GM21737 (cell line): ENCODE data around the gene GDNF.
A peak's percentile ranks its signal among the peaks of the same experiment; 100 is the strongest.
"Not testable (repeated sequence)": the region's sequence is repeated elsewhere in the genome, so short reads cannot be mapped to it uniquely, and the experiment has no call there.

Source experiments
- ATAC-seq: cut with Tn5 transposase; IDR thresholded peaks from one replicate; pipeline ENCODE4 v1.9.1; 2021; ENCODE audit warnings: mild to moderate bottlenecking, moderate library complexity; ENCODE audit not compliant: unreplicated experiment

The GDNF gene, protein sequence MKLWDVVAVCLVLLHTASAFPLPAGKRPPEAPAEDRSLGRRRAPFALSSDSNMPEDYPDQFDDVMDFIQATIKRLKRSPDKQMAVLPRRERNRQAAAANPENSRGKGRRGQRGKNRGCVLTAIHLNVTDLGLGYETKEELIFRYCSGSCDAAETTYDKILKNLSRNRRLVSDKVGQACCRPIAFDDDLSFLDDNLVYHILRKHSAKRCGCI

DNA sequence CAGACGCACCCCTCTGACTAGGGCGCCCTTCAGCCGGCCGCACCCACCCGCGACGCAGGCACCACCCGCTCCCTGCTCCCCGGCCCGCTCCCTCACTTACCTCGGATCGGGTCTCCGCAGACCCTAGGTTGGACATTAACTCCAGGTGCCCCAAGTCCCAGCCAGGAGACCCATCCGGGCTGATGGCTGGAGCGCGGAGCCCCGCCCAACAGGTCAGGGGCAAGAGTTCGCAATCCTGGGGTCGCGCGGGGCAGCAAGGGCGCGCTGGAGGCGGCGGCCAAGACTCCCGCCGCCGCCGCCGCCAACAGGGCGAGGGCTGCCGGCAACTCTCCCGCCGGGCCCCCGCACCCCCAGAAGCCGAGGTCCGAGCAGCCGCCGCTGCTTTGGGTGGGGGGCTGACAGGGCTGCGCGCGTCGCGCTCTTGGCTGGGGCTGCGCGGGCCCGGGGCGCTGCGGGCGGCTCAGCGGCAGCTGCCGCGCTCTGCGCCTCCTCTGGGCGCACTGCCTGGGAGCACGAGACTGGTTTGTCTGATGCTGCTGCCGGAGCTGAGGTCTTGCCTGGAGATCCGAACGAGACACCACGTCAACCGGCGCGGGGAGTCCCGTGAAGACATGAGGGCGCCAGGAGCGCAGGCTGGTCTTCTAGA lies at the start of gene GDNF:
Gene GDNF (minus strand): TSS at position 635 of the 646 bp plus-strand sequence. CDS start 5,245 bp downstream, outside the sequence.
- no peak for ATAC-seq

DNA sequence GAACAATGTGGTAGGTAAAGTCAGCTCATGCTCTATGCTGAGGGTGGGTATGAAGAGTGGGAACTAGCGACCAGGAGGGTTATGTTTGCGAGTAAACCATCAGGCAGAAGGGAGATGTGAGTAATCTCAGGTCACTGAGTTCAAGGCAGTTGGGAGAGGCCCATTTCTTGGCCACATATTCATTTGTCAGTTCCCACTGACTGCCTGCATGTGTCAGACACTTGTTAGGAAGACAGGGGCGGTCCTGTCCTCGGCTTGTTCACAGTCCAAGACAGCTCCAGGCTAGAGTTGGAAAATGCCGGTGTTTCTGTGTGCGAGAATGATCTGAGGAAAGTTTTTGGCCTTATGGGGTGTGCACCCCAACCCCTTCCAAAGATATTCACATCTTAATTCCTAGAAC lies 48.6 kb upstream of the GDNF start:
- no peak for ATAC-seq

DNA sequence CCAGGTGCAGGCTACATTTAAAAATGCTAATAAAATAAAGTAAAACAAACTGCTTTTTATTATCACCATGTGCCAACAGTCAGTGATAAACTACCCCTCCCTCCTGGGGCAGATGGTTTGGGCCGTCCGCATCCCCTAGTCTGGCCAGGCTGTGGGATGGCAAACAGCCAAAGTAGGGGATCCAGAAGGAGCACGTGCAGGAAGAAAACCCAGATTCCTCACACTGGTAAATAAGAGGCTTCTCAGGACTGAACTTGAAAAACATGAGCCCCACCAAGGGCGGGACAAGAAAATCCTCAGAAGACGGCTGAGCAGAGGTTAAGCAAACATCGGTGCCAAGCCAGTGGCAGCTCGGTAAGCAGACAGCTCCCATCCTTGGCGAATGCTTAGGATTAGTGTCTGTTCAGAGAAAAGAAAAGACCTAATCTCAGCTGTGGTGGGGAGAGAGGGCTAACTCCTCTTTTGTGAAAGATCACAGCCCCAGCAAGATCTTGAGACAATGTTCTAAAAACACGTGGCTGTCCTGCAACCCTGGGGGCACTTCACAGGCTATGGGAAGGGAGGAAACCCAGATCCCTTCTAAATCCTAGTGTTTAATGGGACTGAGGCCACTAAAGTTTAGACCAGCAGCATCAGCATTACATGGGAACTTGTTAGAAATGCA lies 46.5 kb upstream of the GDNF start:
- ATAC-seq, result no peak

DNA sequence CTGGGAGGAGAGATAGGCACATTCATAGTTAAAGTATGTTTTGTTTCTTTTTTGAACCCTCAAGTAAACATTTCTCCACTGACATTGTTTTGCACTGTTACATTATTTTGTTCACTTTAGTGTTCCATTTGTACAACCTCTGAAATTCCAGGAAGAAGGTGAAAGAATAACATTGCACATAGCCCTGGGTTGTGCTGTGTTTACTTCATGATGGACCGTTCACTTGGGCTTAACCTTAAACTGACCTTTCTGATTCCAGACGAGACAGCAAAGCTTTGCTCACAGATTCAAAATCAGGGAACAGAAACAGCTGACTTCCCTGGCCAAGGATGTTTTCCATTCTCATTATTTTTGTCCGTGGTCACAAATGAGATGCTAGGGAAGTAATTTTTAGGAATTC lies 42.8 kb upstream of the GDNF start:
- ATAC-seq, result no peak

DNA sequence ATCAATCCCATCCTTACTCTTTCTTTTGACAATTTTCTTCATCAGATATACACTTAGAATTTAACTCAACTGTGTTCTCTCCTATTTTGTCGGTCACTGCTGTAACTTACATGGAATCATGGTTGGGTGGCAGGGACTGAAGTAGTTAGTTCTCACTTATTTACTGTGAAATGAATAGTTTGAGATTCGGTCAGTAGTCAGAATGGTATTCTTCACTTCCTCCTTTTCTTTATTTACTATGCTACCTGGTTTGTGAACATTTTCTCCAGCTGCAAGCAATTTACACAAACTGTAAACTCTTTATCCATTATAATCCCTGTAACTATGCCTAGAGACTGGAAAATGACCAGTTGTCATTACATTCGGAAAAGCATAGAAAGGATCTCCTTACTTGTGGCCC lies 41.5 kb upstream of the GDNF start:
- ATAC-seq, result no peak

DNA sequence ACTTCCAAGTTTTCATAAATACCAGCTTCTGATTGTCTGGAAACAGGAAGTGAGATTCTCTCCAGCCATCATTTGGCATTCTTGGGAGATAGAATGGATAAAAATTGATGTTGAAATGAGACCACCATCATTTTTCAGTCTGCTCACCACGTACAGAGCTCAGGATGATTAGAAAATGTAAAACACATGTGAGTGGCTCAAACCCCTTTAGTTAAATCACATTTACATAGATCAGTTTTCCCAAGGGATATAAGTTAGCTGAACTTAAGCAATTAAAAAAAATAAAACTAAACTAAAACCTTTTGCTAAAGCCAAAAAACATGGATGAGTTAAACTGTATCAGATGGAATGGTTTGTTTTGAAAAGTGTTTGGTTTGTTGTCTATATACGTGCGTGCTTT lies 37.1 kb upstream of the GDNF start:
- ATAC-seq, result no peak

DNA sequence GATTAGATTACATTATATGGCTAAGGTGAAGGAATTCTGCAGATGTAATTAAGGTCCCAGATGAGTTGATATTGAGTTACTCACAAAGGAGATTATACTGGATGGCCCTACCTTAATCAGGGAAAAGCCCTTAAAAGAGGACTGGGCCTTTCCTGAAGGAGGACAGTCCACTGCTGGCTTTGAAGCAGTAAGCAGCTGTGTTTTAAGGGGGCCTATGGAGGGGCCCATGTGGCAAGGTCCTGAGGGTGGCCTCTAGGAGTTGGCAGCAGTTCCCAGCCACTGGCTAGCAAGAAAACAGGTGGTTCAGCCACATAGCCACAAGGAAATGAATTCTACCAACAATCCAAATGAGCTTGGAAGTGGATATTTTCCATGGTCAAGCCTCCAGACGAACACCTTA lies 36.4 kb upstream of the GDNF start:
- ATAC-seq, result no peak

DNA sequence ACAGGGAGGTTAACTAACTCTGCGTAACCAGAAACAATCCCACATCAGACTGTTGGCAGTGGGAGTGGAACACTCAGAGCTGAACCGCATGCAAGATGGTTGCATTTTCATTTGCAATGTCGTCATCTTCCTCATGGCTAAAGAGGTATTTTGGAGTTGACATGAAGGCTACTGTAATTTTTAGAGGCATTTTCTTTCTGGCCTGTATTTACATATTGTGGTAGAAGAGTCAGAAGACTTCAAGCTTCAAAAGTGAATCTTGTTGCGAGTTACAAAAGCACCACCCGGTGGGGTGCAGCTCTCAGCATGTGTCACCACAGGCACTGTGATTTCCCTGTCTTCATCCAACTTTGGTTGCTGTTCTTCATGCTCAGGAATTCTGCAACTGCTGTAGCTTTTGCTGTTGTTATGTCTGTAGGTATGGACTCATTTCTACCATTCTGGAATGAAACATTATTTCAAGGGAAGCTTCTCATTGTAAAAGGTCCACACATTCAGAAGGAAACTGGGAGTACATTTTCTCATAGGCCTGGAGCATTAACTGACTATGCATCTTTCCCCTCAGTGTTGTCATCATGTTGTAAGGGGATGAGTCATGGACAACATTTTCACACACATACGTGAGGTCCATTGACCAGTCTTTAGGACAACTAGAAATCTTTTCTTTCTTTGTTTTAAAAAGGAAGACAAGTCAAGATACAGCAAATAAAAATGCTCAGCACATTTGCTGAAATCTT lies 35.4 kb upstream of the GDNF start:
- no peak for ATAC-seq

DNA sequence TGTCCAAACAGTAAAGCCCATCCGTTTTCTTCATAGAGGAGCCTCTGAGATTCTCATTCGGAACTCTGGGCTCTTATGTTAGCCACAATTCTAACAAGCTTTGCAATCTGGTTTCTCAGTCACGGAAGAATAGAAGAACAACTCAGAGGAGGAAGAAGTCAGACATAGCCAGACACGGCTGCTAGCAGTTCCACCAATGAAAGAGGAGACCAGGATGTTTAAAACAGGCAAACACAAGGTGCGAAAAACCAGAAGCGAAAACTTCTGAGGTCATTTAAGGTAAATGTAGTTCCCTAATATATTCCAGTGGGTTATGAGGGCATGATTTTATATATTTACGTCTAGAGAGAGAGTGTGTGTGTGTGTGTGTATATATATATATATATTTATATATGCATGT lies 34.1 kb upstream of the GDNF start:
- ATAC-seq, result no peak

DNA sequence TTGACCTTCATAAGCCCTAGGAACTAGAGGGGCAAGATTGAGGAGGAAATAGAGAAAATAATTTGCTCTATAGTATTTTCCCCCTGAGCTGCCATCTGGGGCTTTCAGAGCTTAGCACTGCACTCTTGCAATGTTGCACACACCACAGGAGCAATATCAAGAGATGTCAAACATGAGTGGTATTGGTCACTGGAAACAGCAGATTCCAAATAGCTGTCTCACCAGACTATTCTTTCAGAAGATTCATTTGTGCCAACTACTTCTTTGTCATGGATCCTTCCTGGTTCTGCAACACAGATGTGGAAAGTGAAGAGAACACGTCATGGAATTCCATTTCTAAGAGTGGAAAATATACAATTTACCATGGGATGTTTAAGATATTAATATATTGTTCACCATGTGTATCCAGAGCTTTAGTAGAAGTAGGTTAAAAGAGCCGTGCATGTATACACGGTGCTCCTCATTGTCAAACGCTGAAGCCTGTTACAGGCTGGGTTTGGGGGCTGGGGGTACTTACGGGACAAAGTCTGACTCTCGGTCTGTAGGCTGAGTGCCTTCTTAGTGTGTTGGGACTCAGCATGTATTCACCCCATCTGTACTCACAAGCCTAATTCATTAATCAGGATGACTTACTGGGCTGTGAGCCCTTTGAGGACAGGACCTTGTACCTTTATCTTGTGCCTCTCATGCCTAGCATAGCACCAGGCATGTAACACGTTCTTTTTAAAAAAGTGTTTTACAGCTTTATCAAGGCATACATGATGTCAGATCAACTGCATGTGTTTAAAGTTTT lies 31.4 kb upstream of the GDNF start:
- ATAC-seq, result no peak

DNA sequence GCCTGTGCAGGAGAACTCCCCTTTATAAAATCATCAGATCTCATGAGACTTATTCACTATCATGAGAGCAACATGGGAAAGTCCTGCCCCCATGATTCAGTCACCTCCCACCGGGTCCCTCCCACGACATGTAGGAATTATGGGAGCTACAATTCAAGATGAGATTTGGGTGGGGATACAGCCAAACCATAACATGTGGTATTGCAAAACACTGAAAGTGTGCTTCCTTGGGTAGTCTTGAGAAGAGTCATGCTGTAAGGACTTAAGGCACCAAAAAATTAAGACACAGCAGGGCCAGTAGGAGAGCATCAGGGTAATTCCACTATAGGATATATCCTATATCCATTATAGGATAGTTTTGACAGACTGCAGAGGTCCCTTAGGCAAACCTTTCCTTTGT lies 29.4 kb upstream of the GDNF start:
- ATAC-seq, result no peak

DNA sequence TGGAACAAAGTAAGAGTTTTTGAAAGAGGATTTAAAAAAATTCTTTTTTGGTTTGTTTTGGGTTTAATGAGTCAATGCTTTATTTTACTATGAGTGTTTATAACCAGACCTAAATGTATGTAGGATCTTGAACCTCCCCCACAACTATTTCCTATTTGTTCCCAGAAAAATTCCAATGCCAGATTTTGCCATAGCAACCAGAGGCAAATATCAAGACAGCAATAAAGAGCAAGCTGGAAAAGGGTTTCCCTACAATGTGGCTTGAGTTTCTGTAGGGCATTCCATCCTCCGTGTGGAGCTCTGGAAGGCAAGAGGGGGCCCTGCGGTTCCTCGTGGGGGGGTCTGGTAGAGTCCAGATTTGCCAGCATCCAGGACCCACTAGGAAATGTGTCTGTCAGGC lies 27.8 kb upstream of the GDNF start:
- no peak for ATAC-seq

DNA sequence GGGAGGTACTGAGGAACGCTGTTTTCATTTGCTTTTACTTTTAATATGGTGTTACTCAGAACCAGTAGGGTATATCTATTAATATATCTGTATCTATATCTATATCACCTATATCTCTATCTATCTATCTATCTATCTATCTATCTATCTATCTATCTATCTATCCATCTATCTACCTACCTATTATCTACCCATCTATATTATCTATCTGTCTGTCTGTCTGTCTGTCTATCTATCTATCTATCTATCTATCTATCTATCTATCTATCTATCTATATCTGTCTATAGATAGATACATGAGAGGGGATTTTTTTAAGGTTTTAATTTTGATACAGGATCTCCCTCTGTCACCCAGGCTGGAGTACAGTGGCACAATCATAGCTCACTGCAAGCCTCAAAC lies 23.1 kb upstream of the GDNF start:
- ATAC-seq, result not testable (repeated sequence)

DNA sequence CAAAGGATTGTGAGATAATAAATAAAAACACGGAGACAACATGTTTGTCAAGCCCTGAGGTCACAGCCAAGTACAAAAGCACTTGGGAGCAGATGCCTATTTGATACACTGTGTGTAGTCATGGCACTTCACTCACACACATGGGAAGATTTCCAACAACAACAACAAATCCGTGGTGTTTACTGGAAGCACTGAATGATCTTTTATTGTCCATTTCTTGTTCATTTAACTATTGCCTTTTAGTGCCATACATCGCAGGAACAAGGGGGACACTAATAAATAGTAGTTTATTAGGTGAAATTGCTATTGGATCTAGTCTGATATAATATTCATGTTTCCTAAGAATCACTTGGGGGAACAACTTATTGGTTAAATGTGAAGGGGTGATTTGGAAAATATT lies 20.4 kb upstream of the GDNF start:
- no peak for ATAC-seq

DNA sequence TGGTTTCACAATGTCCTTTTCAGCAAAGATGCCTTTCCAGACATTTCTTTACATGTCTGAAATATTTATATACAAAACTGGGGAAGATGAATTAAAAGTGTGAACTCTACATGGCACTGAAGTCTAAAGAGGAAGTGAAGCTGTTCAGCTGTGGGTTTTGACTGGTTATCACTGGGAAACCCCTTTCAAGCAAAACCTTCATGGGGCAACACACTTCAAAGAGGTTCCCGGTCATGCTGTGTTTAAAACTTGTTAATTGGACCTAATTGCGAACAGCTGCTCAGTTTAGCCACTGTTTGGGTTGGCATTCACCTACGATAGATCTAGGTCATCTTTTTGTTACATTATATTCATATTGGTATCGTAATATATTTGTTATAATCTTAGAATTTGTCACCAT lies 20.0 kb upstream of the GDNF start:
- peak; percentile 90 for ATAC-seq

DNA sequence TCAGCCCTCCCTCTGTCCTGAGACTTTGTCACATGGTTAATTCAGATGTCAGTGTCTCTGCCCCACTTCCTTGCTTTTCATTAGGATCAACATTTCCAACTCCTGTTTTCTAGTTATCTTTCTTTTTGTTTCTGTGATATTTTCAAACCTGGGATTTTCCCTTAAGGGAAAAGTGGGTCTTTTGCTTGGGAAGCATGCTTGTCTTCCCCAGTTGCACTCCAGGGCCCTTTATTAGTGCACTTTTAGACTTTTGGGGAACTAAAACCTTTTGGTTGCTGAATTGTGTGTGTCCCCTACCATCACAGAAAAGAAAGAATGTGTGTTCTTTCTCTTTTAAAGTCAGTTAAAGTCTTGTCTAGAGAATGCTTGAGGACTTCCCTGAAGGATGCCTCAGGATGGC lies 18.4 kb upstream of the GDNF start:
- no peak for ATAC-seq

DNA sequence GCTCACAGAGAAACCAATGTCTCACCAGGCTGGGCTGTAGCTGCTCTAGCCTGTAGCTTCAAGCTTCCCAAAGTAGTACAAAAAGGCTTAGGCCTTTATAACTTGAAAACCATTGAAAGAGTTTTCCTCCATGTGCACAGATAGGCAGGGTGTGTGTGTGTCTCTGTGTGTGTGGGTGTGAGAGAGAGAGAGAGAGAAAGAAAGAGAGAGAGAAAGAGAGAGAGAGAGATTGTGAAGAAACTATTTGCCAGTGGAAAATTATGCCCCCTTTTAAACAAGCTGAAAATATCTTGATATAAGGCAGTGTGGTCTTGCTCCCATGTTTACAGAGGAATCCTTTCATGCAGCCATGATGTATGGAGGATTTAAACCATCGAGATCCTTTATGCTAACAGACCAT lies 17.9 kb upstream of the GDNF start:
- no peak for ATAC-seq

DNA sequence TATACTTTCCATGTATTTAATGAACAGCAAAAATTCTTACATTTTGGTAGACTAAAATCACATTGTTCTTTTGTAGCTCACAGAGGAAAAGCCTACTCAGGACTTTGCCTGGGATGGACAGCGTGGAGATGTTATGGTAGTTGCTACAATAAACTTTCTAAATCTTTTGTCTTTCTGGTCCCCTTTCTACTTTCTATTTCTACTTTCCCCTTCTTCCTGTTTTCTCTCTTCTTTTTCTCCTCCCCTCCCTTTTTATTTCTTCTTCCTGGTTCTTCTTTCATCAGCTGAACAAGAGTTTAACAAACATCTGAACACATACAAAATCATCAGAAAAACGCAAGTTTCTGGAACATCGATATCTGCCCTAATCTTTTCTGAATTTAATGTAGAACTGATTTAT lies 15.6 kb upstream of the GDNF start:
- ATAC-seq, result no peak

DNA sequence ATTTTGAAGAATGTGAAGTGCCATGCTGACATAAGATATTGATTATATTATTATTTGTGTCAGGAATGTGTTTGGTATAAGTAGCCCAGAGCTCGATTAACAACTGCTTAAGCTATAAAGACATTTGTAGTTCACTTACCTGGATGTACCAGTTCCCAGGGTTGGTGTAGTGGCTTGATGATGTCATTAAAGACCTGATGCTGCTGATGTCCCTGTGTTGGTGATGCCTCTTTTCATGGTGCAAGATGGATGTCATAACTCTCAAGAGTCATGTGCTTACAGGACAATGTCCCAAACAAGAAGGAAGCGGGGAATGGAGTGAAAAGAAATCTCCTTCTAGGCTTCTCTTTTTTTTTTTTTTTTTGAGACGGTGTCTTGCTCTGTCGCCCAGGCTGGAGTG lies 11.5 kb upstream of the GDNF start:
- ATAC-seq, result no peak

DNA sequence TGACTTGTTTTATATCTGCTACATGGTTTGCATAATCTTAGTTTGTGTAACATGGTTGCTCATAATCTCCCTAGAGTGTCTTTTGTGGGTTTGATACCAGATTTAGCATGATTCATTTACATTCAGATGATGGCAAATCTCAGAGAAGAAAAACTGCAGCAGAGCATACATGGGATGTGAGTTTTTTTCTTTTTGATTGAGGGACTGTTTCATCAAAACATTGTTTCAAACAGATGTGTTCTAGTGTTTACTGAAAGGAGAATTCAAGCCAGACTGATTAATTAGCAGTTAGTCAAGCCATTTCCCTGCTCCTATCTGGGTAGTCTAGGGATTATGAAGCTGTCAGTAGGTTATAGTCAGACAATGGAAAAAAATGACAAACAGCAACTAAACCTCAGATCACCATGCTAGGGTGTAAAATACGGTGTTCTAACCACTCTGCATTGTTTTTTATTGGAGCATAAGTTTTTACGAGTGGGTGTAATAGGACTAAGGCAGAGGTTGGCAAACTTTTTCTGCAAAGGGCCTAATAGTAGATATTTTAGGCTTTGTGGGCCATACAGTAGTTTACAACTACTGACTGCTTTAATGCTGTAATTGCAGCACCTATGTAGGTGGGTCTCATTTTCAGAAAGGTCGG lies 10.5 kb upstream of the GDNF start:
- ATAC-seq, result no peak

DNA sequence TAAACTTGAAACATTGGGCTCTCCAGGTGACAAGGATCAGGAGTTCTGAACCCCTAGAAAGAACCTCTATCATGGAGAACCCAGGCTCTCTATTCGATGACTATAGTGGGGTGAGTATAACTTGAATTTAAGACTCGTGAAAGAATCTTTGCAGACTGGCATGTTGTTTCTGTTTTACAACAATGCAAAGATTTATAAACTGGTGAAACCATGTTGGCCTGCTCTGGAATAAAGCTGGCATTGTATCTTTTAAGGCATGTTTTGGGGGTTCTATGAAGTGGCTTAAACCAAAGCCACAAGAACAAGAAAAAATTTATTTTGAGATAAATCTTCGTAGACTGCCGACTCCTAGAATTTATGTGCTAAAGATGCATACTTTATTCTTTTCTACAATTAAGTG lies 9.8 kb upstream of the GDNF start:
- ATAC-seq, result no peak
